ENCODE results near the gene N4BP2.

N4BP2 gene

GRCh38 chr4:40193016-40193571 lies 136.4 kb downstream of the N4BP2 start:
- no peak for DNase-seq

DNA sequence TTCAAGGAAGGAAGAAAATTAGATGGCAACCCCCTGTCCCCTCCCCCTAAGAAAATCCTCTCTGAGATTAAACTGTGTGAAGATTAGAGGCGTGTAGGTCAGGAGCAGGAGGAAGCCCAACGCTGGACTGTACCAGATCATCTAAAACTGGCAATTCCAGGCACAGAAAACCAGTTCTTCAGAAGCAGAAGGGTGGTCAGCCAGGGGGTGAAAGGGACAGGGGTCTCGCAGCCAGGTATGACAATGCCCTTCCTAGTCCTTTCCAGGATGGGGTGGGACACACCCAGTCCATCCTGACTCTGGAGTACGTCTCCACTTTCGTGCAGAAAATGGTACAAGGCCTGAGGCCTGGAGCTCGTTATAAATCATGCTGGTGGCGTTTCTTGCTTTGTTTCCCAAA lies 136.9 kb downstream of the N4BP2 start:
- DNase-seq = no peak

GRCh38 chr4:40194602-40195161 lies 138.0 kb downstream of the N4BP2 start:
- DNase-seq = no peak

DNA sequence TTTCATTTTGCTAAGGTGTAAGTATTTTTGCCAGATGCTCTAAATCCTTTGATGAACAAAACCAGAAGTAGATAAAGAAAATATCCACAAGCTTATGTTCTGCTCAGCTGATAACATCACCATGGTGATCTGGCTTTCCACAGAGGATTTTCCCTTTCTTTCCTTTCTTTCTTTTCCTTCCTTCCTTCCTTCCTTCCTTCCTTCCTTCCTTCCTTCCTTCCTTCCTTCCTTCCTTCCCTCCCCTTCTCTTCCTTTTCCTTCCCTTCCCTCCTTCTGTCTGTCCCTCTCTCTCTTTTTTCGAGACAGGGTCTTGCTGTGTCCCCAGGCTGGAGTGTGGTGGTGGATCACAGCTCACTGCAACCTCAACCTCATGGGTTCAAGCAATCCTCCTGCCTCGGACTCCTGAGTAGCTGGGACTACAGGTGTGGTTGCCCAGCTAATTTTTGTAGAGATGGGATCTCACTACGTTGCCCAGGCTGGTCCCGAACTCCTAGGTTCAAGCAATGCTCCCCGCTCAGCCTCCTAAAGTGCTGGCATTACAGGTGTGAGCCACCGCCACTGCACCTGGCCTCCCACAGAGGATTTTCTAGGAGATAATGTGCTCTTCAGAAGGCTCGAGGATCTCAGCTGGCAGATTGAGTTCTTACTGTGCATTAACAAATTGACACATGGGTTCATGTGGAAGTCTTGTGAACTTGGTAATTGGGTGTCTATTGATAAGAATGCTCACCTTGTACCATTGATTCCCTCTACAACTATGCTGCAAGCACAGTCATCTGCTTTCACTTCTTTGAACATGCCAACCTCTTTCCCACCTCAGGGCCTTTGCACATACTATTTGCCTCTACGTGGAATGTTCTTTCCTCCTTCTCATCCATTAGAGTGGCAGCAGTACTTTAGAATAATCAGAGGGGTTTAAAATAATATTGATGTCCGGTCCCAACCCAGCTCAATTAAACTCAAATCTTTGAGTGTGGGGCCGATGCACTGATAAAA lies 138.8 kb downstream of the N4BP2 start:
- DNase-seq = no peak

- DNase-seq = no peak
Observed at GRCh38 chr4:40196272-40196671, 139.6 kb downstream of the N4BP2 start.

DNA sequence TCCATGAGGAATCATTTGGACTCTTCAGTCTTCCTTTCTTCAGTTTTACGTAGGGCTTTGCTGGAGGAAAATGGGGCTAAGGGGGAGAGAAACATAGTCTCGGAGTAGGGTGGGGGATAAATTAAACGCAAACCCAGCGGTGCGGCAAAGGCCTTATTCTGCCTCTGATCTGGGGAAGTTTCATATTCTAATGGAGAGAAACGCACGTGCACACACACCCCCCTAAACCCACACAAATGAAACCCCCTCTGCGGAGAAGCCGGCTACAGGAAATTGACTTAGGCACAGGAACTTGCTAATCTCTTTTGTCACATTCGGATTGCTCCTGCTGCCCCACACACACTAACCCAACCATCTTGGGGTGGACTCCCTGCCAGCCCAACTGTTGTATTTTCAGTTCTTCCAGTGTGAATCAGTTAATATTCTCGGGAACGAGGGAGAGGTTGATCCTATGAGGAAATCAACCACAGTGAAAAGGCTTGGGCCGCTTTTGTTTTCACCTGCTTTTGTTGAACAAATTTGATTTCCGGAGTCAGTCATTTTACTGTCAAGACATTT lies 140.2 kb downstream of the N4BP2 start, which contains the start of gene RHOH:
Gene RHOH, plus strand, starts transcription at position 308 of the 558 bp plus-strand sequence. CDS start 46,356 bp downstream, outside the sequence.
- DNase-seq = no peak

DNA sequence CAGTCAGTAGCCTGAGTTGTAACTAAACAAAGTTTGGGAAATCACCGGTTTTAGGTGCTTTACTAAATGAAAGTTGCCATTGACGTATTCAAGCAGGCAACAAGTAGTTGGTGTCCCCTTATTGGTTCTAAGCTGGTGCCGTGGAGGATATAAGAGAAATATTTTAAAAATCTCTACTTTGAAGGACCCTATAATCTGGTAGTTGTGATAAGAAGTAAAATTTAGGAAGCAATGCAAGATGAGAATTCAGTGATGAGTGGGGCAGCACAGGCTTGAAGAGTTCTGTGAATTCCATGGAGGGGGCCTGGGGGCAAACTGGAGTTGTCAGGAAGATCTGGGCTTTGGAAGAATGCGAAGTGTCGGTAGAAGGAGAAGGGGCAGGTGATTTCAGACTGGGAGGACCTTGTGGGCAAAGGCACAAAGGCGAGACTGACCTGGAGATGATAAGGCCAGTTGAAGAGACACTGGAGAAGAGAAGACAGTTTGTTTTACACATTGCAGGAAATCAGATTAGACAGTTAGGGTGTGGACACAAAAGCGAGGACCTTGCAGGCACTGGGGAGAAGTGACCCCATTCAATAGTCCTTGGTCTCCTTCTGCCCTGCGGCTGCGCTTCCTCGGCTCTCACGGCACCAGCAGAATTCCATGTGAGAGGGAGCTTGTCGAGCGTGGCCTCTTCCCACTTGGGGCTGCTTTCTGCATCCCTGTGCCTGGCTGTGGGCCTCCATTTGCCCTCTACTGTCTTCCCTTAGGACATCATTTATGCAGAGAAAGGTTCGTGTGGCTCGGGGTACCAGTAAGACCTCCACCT lies 141.4 kb downstream of the N4BP2 start:
- no peak for DNase-seq

DNA sequence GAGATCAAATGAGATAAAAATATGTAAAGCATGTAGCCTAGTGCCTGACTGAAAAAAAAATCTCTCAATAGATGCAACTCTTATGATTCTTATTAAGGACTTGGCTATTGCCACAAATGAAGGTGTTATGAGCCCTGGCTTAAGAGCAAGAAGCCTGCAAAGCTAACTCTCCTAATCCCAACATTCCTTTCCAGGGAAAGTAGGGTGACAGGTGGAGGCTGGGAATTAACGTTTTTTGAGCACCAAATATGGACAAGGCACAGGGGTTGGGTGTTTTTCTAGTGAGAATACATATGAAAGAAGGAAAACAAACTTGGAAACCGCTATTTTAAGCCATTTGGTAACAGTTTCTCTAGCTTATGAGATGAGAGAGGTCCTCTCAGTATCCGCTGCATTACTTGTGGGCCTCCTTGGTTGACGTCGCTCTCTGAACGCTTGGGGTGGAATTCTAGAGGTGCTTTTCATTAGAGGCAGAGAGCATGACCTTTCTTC lies 142.6 kb downstream of the N4BP2 start:
- DNase-seq = no peak

DNA sequence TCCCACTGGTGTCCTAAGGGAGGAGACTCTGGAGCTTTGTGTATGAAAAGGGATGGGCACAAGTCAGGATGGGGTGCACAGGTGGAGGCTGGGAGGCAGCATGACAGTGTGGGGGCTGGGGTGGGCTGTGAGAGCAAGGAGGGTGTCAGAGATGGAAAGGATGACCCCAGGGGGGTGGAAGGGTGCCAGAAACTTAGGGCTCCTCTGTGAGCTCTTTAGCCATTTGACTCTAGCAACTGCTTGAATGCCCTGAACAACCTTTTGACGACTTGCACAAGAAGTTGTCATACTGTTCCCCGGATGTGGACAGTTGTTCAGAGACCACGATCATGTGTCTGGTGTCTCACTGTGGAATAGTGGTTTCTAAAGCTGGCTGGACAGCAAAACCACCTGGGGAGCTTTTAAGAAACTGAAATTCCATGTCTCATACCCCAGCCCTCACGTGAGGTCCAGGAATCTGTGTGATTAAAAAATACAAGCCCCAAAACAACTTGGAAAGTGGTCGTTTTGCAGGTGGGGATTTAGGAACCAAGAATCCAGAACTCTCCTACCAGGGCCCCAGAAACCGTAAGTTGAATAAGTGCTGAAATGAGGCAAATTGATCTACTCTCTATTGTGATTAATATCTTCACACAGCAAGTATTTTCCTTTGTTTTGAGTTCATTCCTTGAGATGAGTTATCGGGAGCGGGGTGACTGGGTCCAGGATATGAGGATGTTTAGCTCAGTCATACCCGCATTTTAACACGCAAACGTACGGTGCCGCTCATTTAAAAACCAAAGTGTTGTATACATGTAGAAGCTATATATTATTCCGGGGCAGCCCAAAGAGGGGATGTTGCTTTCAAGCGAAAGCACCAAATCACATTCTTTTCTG lies 143.6 kb downstream of the N4BP2 start:
- no peak for DNase-seq

DNA sequence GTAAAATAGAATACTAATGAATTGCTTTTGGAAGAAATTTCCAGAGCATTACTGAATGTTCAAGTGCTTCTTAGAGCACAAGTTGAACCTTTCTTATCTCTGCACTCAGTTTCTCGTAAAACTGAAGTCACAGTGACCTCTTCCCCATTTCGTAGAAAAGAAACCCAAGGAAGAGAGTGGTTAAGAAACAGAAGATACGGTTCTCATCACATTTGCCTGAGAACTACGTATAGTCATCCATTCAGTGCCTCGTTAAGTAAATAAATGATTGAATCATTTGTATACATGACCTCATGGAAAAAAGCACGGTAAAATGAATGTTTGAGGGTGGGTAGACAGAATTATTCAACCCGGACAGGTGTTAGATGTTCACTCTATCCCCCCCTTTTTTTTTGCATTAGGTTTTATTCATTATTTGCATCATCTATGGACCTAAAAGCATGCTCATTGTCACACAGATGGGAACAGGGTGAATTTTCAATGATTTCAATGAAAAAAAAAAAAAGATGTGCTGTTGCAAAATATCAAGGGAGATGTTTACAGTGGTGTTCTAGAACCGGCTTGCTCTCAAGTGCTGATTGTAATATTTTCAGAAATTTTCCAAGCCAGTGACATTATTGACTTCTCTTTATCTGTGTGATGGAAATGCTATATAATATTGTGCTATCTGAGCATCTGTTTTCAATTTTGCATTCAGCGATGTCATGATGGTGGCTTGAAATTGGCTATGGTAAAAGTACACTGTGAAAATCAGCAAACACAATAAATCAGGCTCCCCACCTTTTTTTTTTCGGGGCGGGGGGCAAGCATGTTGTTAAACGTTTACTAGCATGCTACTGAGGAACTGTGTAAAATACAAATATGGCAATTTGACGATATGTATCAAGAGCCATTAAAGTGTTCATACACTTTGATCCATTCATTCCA lies 144.5 kb downstream of the N4BP2 start:
- no peak for DNase-seq

GRCh38 chr4:40201898-40202297 lies 145.2 kb downstream of the N4BP2 start:
- DNase-seq = no peak

DNA sequence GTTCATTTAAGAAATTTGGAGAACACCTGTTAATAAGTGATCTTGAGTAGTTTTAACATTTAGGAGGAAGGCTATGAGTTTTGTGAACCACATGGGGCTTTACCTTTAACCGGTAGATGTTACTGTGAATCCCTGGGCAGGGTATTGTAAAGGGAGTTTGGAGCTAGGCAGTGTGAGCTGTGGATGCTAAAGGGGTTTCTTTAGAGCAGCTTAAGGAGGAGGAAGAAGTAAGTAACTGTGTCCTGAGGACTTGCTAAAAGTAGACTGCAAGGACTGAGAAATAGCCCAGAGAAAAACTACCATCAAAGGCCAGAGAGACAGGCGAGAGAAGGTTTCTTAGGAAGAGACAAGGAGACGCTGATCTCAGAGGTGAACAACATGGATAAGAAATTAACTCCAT lies 145.8 kb downstream of the N4BP2 start:
- no peak for DNase-seq

DNA sequence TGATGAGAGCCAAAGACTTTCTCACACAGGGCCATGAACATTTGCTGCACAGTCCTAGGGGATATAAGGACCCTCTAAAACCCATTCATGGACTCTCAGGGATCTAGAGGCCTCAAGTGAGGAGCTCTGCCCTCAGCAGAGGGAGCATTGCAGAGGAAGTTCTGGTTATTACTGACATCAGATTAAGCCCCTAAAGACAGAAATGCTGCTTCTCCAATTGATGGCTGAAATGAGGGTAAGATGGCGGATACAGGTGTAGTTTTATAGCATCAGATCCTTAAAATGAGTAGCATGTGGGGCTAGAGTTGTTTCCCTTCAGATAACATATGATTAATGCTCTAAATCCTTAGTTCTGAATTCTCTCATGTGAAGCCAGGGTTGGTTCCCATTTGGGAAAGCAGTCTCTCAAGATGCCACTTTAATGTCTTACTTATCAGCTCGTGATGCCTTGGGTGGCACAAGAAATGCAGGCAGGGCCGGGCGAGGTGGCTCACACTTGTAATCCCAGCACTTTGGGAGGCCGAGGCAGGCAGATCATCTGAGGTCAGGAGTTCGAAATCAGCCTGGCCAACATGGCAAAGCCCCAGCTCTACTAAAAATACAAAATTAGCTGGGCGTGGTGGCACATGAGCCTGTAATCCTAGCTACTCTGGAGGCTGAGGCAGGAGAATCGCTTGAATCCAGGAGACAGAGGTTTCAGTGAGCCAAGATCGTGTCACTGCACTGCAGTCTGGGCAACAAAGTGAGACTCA lies 148.0 kb downstream of the N4BP2 start:
- no peak for DNase-seq

DNA sequence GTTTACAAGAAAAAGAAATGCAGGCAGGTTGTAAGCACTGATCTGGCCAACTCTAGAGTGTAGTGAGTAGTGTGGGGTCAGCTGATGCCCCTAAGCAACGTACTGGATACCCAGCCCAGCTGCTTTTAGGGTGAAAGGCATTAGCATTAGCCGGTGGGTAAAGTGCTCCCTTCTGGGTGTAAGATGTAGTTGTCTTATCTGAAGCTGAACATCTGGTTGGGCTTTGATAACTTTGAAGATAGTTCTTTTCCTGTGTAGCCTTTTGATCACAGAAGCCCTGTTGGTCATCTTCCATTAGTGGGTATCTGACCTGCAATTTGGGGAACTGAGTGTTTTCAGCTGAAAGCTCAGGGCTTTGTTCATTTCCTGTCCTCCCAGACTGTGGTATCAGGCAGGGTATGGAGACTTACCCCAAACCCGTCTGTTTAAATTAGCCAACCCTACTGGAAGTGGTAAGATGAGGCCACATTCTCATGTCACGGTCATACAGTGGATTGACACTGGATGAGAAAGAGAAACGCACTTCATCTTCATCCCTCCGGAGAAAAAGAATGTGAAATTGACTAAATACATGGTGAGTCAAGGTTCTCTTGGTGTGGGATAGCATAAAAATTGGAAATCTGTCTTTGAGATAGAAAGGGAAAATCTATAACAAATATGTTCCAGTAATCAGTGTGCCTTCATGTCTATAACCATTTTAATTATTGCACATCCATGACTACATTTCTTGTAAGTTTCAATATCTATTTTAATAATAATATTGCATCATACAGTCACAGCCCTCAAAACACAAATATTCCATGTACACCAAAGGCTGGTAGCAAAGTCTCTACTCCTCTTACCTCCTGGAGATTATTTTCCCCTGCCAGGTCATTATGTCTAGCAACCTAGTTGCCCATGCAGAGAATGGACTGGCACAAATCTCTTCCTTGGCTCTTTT lies 148.9 kb downstream of the N4BP2 start:
- DNase-seq = no peak

- no peak for DNase-seq
Observed at GRCh38 chr4:40206426-40206825, 149.8 kb downstream of the N4BP2 start.

Measured in SW 1271 (cell line).